ENCODE results near the gene SLC25A22. TPM values are rescaled to one million over a fixed set of nuclear protein-coding genes. Genes with fewer than 3 reads are reported as not detected.

Gene SLC25A22
- total RNA-seq, 1 experiment from 2014 or later: 38.1 TPM

DNA sequence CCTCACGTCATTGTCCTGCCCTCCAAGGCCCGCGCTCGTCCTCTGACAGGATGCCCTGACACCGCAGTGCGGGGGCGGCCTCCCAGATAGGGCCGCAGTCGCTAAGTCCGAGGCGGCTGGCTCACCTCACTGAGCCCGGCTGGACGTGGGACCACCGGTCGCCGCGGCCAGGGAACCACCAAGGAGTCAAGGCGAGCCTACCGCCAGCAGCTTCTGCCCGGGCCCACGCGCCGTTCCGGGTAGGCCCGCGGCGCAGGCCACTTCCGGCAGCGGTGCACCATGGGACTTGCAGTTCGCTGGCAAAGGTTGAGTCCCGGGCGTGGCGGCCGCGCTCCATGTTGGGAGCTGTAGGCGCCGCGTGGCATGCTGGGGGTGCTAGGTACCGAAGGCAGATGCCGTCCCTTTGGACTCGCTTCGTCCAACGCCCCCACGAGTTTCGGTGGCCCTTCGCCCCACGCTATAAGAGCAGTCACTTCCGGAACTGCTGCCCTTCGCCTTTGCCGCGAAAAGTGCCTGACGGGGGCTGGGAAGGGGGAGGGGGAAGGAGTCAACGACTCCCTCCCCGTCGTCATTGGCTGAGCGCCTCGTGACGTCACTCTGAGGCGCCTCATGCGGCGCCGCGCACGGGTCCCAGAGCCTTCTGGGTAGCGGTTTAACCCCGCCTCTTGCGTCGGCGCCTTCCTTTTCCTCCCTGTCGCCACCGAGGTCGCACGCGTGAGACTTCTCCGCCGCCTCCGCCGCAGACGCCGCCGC lies 11.4 kb upstream of the SLC25A22 start, which contains the start of gene RPLP2:
Gene RPLP2, plus strand, starts transcription at position 681 of the 753 bp plus-strand sequence. CDS start 268 bp downstream, outside the sequence.
- peak; percentile 98 for DNase-seq (ENCODE audit: low spot score)
- TF ChIP-seq CTCF (conservative IDR thresholded peaks at IDR 0.05; ENCODE audit: low read depth, low read length): no peak
- no peak for TF ChIP-seq EZH2 (IDR thresholded peaks at IDR 0.05; ENCODE audit: borderline replicate concordance, low read depth, low read length, poor library complexity, severe bottlenecking)
- ChIA-PET CTCF (interaction anchor here (0.5 kb wide), 1 partner anchor 20 kb away, joined by 5 read pairs; the partner anchor contains the start of gene CEND1), POLR2A (ENCODE audit: low non-redundant PET) (interaction anchor here (0.8 kb wide), 1 partner anchor 10 kb away, joined by 8 read pairs; the partner anchor contains the start of gene PNPLA2)
- Histone ChIP-seq H3K27me3 (replicated peaks; ENCODE audit: insufficient read depth, low read depth, low read length, poor library complexity) (no peaks in the 10 kb centered on the region), H3K9me3 (ENCODE audit: low read depth, low read length, poor library complexity, severe bottlenecking) (no peaks in the 10 kb centered on the region), H3K4me1 (ENCODE audit: insufficient read depth, low read length, poor library complexity, severe bottlenecking) (peaks cover 11% of the 10 kb centered on the region), H3K36me3 (ENCODE audit: insufficient read depth, low read length, poor library complexity, severe bottlenecking) (peaks cover 29% of the 10 kb centered on the region), H3K27ac (ENCODE audit: low read depth, low read length, poor library complexity, severe bottlenecking) (peak within 1 kb of the TSS; percentile 99), H3K4me3 (ENCODE audit: low read depth, low read length, poor library complexity, severe bottlenecking) (peak within 1 kb of the TSS; percentile 95)
- intact Hi-C loops (cut with micrococcal nuclease; ENCODE audit: unreplicated experiment): no loop called here
- no TSS peak for BruUV-seq (replicated peaks)

DNA sequence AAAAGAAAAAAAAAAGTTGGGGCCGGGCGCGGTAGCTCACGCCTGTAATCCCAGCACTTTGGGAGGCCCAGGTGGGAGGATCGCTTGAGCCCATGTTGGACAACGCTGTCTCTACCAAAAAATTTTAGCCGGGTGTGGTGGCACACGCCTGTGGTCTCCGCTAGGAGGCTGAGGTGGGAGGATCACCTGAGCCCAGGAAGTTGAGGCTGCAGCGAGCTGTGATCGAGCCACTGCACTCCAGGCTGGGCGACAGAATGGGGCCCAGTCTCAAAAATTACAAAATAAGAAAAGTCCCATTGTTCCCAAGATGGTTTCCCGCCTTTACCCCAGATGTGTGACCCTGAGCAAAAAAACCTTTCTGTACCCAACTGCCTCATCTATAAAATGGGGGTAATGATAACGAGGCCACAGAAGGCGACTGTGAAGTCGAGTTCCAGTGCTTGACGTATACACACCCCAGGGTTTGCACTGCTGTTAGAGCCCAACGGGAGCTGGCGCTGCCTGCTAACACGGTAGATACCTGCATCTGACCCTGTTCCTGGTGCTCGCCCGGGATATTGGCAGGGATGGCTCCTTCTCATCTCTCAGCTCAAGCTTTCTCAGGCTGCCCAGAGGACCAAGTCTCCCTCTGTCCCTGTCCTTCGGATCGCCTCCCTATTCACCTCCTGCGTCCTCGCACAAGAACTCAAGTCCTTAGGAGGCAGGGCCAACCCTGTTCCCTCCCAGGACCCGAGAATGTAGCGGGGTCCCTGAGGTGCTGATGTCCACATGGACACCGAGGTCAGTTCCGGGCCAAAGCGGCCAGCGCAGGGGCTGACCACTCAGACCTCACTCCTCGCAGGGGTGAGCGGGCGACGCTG lies 10.6 kb upstream of the SLC25A22 start:
- peak overlapping the region; percentile 95 for H3K4me3 ChIP-seq (ENCODE audit: low read depth, low read length, poor library complexity, severe bottlenecking)
- peak overlapping the region; percentile 99 for H3K27ac ChIP-seq (ENCODE audit: low read depth, low read length, poor library complexity, severe bottlenecking)
- no peaks in the 10 kb centered on the region for H3K9me3 ChIP-seq (ENCODE audit: low read depth, low read length, poor library complexity, severe bottlenecking)
- ChIA-PET POLR2A (ENCODE audit: low non-redundant PET) (no interaction called here), CTCF (interaction anchor here (0.5 kb wide), 1 partner anchor 19 kb away, joined by 5 read pairs; the partner anchor contains the start of gene CEND1)
- peaks cover 11% of the 10 kb centered on the region for H3K4me1 ChIP-seq (ENCODE audit: insufficient read depth, low read length, poor library complexity, severe bottlenecking)
- no peak for DNase-seq (ENCODE audit: low spot score)
- TF ChIP-seq EZH2 (IDR thresholded peaks at IDR 0.05; ENCODE audit: borderline replicate concordance, low read depth, low read length, poor library complexity, severe bottlenecking) (no peak), CTCF (conservative IDR thresholded peaks at IDR 0.05; ENCODE audit: low read depth, low read length) (no peak)
- intact Hi-C loops (cut with micrococcal nuclease; ENCODE audit: unreplicated experiment): no loop called here
- H3K27me3 ChIP-seq (replicated peaks; ENCODE audit: insufficient read depth, low read depth, low read length, poor library complexity): no peaks in the 10 kb centered on the region
- peaks cover 27% of the 10 kb centered on the region for H3K36me3 ChIP-seq (ENCODE audit: insufficient read depth, low read length, poor library complexity, severe bottlenecking)
- BruUV-seq (replicated peaks): TSS peak; percentile 62

DNA sequence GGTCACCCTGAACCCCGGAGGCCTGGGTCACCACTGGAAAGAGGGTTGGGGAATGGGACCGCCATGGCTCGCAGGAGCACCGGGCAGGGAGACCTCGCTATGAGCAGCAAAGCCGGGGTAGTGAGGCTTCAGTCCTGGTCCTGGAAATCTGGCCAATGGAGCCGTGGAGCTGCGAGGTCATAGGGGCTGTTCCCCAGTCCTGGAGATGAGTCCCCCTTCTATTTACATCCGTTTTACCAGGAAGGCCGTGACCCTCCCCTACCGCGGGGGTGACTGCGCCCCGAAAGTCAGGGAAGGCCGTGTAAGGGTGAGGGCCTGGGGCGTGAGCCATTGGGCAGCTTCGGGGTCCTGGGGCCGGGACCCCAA lies 6.5 kb upstream of the SLC25A22 start:
- Histone ChIP-seq H3K4me1 (ENCODE audit: insufficient read depth, low read length, poor library complexity, severe bottlenecking) (no peaks in the 10 kb centered on the region), H3K27ac (ENCODE audit: low read depth, low read length, poor library complexity, severe bottlenecking) (peak overlapping the region; percentile 86), H3K27me3 (replicated peaks; ENCODE audit: insufficient read depth, low read depth, low read length, poor library complexity) (no peaks in the 10 kb centered on the region), H3K4me3 (ENCODE audit: low read depth, low read length, poor library complexity, severe bottlenecking) (peak overlapping the region; percentile 69), H3K36me3 (ENCODE audit: insufficient read depth, low read length, poor library complexity, severe bottlenecking) (peaks cover 7% of the 10 kb centered on the region), H3K9me3 (ENCODE audit: low read depth, low read length, poor library complexity, severe bottlenecking) (no peaks in the 10 kb centered on the region)
- BruUV-seq (replicated peaks): no TSS peak
- ChIA-PET CTCF (no interaction called here), POLR2A (ENCODE audit: low non-redundant PET) (no interaction called here)
- no peak for TF ChIP-seq EZH2 (IDR thresholded peaks at IDR 0.05; ENCODE audit: borderline replicate concordance, low read depth, low read length, poor library complexity, severe bottlenecking)
- no peak for TF ChIP-seq CTCF (conservative IDR thresholded peaks at IDR 0.05; ENCODE audit: low read depth, low read length)
- intact Hi-C loops (cut with micrococcal nuclease; ENCODE audit: unreplicated experiment): no loop called here
- no peak for DNase-seq (ENCODE audit: low spot score)

All from A673 (cell line).